UCSD-AML1 (cell line): ENCODE data around the gene PTX3.

Source experiments
- DNase-seq: peaks from one replicate; lab custom pipeline; 2025; ENCODE audit not compliant: unreplicated experiment; lab: John Stamatoyannopoulos, UW

The PTX3 gene

DNA sequence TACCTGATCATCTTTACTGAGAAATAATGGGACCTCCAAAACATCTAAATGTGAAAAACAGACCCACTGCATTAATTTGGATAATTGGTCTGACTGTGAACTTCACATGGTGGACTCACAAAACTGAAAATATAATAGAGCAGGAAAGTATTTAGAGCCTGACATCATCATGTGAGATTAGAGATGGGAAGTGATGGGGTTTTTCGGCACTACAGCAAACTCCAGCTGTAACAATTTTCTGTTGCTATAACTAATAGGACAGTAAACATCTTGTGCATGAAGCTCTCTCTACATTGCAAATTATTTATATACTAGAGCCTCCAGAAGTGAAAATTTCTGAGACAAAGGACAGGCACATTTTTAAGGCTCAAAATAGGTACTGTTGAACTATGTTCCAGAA lies 34.4 kb downstream of the PTX3 start:
- no peak for DNase-seq

DNA sequence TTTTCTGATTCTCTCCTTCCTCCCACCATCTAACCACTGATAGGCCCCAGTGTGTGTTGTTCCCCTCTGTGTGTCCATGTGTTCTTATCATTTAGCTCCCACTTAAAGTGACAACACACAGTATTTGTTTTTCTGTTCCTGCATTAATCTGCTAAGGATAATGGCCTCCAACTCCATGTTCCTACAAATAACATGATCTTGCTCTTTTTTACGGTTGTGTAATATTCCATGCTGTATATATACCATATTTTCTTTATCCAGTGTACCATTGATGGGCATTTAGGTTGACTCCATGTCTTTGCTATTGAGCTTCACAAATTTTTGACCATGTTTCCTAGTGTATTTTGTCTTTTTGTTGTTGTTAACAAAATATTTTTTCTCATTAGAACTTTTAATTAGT lies 36.0 kb downstream of the PTX3 start:
- no peak for DNase-seq

GRCh38 chr3:157475921-157476414 lies 39.3 kb downstream of the PTX3 start:
- no peak for DNase-seq

DNA sequence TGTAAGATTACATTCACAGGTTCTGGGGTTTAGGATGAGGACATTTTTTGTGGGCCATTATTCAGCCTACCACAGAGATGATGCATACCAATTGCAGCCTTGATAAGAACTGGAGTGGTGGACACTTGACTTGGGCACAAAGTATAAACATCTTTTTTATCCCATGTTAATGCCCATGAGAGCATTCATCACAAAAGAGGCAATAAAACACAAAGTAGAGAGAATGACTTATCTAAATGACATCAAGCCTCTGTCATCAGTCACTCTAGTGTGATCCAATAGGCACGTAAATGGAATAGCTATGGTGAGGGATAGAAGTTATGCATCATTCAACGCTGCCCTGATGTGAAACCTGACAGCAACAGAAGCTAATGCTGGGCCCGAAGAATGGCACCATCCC lies 40.8 kb downstream of the PTX3 start:
- DNase-seq: no peak

- DNase-seq: no peak
Measured at GRCh38 chr3:157479464-157480243, 43.0 kb downstream of the PTX3 start.

DNA sequence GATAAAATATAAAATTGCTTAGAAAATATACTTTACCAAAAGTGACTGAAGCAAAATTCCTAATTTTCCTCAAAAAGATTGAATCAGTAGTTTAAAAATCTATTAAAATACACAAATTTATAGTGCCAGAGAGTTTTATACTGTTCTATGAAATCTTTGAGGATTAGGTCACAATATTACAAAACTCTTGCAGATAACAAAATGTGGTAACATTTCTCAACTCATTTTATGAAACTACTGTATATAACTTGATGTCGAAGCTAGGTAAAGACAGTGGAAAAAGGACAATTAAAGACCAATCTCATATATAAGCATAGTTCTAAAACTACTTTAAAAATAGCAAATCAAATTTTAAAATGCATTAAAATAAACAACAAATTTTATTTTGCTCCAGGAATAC lies 50.7 kb downstream of the PTX3 start:
- DNase-seq: no peak

GRCh38 chr3:157488144-157488543 lies 51.5 kb downstream of the PTX3 start:
- DNase-seq: no peak

- DNase-seq: no peak
Measured at GRCh38 chr3:157491136-157491535, 54.5 kb downstream of the PTX3 start.
